GM12873 (cell line): ENCODE data around the gene PXK.

Experiments
- TF ChIP-seq, protein P1 (sequence below): IDR thresholded peaks from 2 replicates; pipeline ENCODE4 v1.5.1; 2012; ENCODE audit warnings: low read depth, mild to moderate bottlenecking, moderate library complexity, low read length, control low read depth; ENCODE audit not compliant: insufficient read depth; ENCODE audit errors: missing control alignments

Gene PXK

GRCh38 chr3:58466899-58467563 lies 134.3 kb downstream of the PXK start:
- TF ChIP-seq, protein P1, sequence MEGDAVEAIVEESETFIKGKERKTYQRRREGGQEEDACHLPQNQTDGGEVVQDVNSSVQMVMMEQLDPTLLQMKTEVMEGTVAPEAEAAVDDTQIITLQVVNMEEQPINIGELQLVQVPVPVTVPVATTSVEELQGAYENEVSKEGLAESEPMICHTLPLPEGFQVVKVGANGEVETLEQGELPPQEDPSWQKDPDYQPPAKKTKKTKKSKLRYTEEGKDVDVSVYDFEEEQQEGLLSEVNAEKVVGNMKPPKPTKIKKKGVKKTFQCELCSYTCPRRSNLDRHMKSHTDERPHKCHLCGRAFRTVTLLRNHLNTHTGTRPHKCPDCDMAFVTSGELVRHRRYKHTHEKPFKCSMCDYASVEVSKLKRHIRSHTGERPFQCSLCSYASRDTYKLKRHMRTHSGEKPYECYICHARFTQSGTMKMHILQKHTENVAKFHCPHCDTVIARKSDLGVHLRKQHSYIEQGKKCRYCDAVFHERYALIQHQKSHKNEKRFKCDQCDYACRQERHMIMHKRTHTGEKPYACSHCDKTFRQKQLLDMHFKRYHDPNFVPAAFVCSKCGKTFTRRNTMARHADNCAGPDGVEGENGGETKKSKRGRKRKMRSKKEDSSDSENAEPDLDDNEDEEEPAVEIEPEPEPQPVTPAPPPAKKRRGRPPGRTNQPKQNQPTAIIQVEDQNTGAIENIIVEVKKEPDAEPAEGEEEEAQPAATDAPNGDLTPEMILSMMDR = no peak

GRCh38 chr3:58469096-58469495 lies 136.4 kb downstream of the PXK start:
- TF ChIP-seq, protein P1 = no peak

DNA sequence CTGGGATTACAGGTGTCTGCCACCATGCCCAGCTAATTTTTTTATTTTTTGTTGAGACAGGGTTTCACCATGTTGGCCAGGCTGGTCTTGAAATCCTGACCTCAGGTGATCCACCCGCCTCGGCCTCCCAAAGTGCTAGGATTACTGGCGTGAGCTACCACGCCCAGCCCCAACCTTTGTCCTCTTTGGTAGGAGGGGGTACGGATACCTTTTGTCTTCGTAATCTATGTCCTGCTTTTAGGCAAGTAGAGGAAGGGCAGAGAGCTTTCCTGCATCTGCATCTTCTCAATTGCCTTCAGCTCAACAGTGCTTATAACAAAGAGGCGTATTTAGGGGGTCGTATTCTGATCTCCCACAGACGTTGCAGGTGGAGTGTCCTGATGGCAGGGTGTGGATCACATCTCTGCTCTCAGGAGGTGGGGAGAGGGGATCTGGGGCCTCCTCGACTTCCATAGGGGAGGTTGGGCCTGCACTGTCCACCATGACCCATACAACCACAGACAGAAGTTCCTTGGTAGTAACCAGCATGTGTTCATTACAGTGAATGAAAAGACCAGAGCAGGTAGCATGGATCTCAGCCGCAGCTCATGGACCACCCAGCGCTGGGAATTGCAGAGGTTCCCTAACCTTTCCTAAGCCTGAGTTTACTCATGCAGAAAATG lies 137.8 kb downstream of the PXK start:
- TF ChIP-seq, protein P1 = no peak

- TF ChIP-seq, protein P1 = no peak
These were observed 138.6 kb downstream of the PXK start for GRCh38 chr3:58471025-58471887.

DNA sequence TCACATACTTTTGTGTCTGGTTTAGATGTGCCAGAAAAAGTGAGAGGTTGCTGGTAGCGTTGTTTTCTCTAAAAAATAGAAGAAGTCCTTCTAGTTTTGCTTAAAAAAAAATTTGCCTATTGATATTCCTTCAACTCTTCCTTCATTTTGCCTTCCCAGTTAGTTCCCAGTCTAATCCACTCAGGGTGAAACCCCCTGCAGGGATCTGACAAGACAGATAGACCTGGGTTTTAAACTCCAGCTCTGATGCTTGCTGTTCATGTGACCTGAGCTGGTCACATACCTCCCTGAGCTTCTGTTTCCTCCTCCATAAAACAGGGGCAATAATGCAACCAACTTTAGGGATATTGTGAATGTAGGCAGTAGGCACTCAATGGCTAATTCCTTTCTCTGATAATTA lies 140.6 kb downstream of the PXK start:
- TF ChIP-seq, protein P1 = no peak

DNA sequence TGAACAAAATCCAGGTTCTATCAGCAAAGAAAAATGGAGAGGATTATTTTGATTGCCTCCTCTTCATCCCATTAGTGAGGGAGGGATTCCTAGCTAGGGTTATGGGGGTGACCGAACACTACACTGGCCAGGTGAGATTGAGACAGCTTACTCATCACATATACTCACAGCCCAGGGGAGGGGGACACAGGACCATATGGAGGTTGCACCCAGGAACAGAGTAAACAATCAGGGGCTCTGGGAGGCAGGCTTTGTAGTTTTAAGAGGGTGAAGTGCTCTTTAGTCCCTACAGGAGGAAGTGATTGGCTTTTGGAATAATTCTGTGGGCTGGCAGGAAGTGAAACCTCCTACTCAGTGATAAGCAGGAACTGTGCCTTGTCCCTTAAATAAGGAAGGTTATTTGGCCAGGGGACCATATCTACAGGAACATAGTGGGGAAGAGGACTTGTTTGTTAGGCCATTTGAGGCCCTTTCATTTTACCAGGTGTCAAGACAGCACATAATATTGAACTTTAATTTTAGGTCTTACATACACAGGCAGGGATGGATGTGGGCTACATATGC lies 141.7 kb downstream of the PXK start:
- TF ChIP-seq, protein P1 = no peak

GRCh38 chr3:58474967-58475578 lies 142.4 kb downstream of the PXK start:
- TF ChIP-seq, protein P1 = no peak
